Transverse colon (tissue), 4 donors: ENCODE results near the gene GPSM1. TPM values are rescaled to one million over a fixed set of nuclear protein-coding genes. Genes with fewer than 3 reads are reported as not detected.

Source experiments
- DNase-seq: peaks from one replicate; pipeline ENCODE4 v3.0.0-alpha.2; 2019
- H3K27ac ChIP-seq, 4 donors: fragments of 200-600 bp; sonication (generic); 2 replicates each; pipeline ENCODE4 v1.5.1; 2016 to 2018; ENCODE audit warnings: inconsistent platforms in 4 of 4
- H3K27me3 ChIP-seq: fragments of 200-600 bp; sonication (generic); 2 replicates; pipeline ENCODE4 v1.5.1; 2017; ENCODE audit warnings: inconsistent platforms
- H3K36me3 ChIP-seq, 4 donors: fragments of 200-600 bp; sonication (generic); 2 replicates each; pipeline ENCODE4 v1.5.1; 2017 to 2019; ENCODE audit warnings: inconsistent platforms in 4 of 4
- H3K4me1 ChIP-seq, 4 donors: fragments of 200-600 bp; sonication (generic); 2 replicates each; pipeline ENCODE4 v1.5.1; 2017 to 2020; ENCODE audit warnings: inconsistent platforms in 4 of 4
- H3K4me3 ChIP-seq, 4 donors: fragments of 200-600 bp; sonication (generic); 1 replicate in 1 of 4; 2 replicates in 3 of 4; pipeline versions ENCODE4 v1.5.1 to v1.6.1; 2017 to 2019; ENCODE audit warnings: inconsistent platforms in 4 of 4
- H3K9me3 ChIP-seq, 2 donors: fragments of 200-600 bp; sonication (generic); 2 replicates each; pipeline ENCODE4 v1.5.1; 2017 to 2019; ENCODE audit warnings: inconsistent platforms in 2 of 2
- EP300 ChIP-seq: sonication (generic); formaldehyde crosslinking; IDR thresholded peaks from one replicate; pipeline ENCODE4 v1.6.1; 2017; ENCODE audit warnings: antibody characterized with exemption, low read depth
- POLR2A ChIP-seq: fragments of 450-650 bp; IDR thresholded peaks from one replicate; pipeline ENCODE4 v1.6.1; 2016; ENCODE audit warnings: antibody characterized with exemption, mild to moderate bottlenecking, moderate library complexity
- POLR2AphosphoS5 ChIP-seq, 3 donors: sonication (generic); formaldehyde crosslinking; IDR thresholded peaks; one replicate each; pipeline ENCODE4 v1.6.1; 2016; ENCODE audit warnings: antibody characterized with exemption in 3 of 3
- WGBS, 2 donors: methylation state at CpG; one replicate each; pipeline ENCODE4 v1.1.5; 2018; ENCODE audit warnings: low coverage in 1 of 2; 5-methylcytosine and 5-hydroxymethylcytosine counted together
- in situ Hi-C, 4 donors: fragments of 200-750 bp; cut with MboI; loops; one replicate each; pipeline versions ENCODE4 v1.15.0 to v1.15.1; 2017; ENCODE audit warnings: low sequenced_read_pairs in 3 of 4, low pct_ligation_motif_present in 1 of 4, low pct_unique_long_range_greater_than_20kb in 1 of 4
- intact Hi-C: fragments of 100-400 bp; cut with DNase I; formaldehyde crosslinking; loops from one replicate; pipeline ENCODE4 v1.15.1; 2023; ENCODE audit warnings: low total_unique reads
- total RNA-seq, 4 donors: library from RNA; depleted of rRNA; stranded (reverse); fragments of >200 nt; gene quantifications; one replicate each; pipeline ENCODE4 v1.1.0, GENCODE V29; 2016
- TF ChIP-seq, protein P1 (sequence below), 5 experiments: fragments of 200-600 bp in 3 of 5; fragments of 450-650 bp in 2 of 5; sonication (generic) in 3 of 5; IDR thresholded peaks; 1 replicate in 2 of 5; 2 replicates in 3 of 5; pipeline ENCODE4 v1.5.1; 2016 to 2017; ENCODE audit warnings: antibody characterized with exemption in 5 of 5, inconsistent platforms in 3 of 5, mild to moderate bottlenecking in 2 of 5, moderate library complexity in 1 of 5

Gene GPSM1
- total RNA-seq, 4 donors from 2014 or later: 2.3 to 8.6 (median 7.0) TPM

DNA sequence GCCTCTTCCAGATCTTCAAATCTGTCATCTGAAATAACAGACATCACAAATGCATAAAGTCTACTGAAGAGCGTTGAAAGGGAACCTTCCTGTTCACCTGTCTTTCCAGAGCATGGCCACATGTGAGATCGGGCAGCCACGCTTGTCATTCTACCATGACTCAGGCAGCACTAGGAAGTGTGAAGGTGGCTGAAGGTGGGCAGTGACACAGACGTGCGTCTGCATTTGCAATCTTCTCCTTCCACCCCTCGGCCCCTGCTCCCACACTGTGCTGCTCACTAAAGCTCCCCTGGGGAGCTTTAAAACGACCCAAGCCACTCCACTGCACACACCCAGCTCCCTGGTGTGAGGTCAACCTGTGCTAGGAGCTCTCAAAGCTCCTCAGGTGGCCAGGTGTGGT, 80.6 kb downstream of the GPSM1 start:
- Histone ChIP-seq H3K36me3 (peaks cover 0 to 34% (median 6%) of the 10 kb centered on the region in 4 donors), H3K4me1 (peaks cover 20 to 26% (median 21%) of the 10 kb centered on the region in 4 donors), H3K9me3 (no peaks in the 10 kb centered on the region), H3K4me3 (no peak overlapping the region), H3K27ac (no peak overlapping the region), H3K27me3 (no peaks in the 10 kb centered on the region)
- TF ChIP-seq, protein P1, sequence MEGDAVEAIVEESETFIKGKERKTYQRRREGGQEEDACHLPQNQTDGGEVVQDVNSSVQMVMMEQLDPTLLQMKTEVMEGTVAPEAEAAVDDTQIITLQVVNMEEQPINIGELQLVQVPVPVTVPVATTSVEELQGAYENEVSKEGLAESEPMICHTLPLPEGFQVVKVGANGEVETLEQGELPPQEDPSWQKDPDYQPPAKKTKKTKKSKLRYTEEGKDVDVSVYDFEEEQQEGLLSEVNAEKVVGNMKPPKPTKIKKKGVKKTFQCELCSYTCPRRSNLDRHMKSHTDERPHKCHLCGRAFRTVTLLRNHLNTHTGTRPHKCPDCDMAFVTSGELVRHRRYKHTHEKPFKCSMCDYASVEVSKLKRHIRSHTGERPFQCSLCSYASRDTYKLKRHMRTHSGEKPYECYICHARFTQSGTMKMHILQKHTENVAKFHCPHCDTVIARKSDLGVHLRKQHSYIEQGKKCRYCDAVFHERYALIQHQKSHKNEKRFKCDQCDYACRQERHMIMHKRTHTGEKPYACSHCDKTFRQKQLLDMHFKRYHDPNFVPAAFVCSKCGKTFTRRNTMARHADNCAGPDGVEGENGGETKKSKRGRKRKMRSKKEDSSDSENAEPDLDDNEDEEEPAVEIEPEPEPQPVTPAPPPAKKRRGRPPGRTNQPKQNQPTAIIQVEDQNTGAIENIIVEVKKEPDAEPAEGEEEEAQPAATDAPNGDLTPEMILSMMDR (IDR thresholded peaks at IDR 0.05): no peak
- TF ChIP-seq POLR2A (no peak), POLR2AphosphoS5 (IDR thresholded peaks at IDR 0.05) (no peak), EP300 (no peak)
- intact Hi-C loops: loop anchor here (10.0 kb wide), 1 partner anchor 73 kb away; no protein-coding TSS in a partner anchor
- no peak for DNase-seq
- 80 to 85% methylated on average over 1 to 7 of the region's 7 CpGs for WGBS, 2 donors
- in situ Hi-C loops: no loop called here

Other genes starting within 250 kb of the GPSM1 start
- 10 to 100 TPM; 22.2 to 64.3 (median 26.5) TPM for gene NACC2, start 232.2 kb upstream of the GPSM1 start, total RNA-seq
- 100 to 1,000 TPM in 2 of 4 donors, 10 to 100 TPM in 2; 50.3 to 187 (median 86.6) TPM for gene TMEM250, start 208.7 kb upstream of the GPSM1 start, total RNA-seq
- not detected for gene LHX3, start 122.4 kb upstream of the GPSM1 start, total RNA-seq
- gene QSOX2, start 81.7 kb upstream of the GPSM1 start, total RNA-seq: 10 to 100 TPM in 1 of 4 donors, 1 to 10 TPM in 3; 3.7 to 18.1 (median 4.8) TPM
- 1 to 10 TPM in 1 of 4 donors, under 1 TPM in 2, not detected in 1; 0.40 to 1.1 (median 0.41) TPM for gene CCDC187, start 23.4 kb upstream of the GPSM1 start, total RNA-seq
- 10 to 100 TPM in 2 of 4 donors, 1 to 10 TPM in 2; 6.7 to 17.3 (median 10.4) TPM for gene DNLZ, start 36.2 kb downstream of the GPSM1 start, total RNA-seq
- 1 to 10 TPM; 1.1 to 5.6 (median 2.0) TPM for gene CARD9, start 46.1 kb downstream of the GPSM1 start, total RNA-seq
- 10 to 100 TPM in 2 of 4 donors, 1 to 10 TPM in 2; 6.0 to 14.5 (median 10.1) TPM for gene SNAPC4, start 72.6 kb downstream of the GPSM1 start, total RNA-seq
- gene ENTR1, start 83.1 kb downstream of the GPSM1 start, total RNA-seq: 10 to 100 TPM; 23.6 to 74.6 (median 40.9) TPM
- gene PMPCA, start 83.1 kb downstream of the GPSM1 start, total RNA-seq: 10 to 100 TPM; 24.3 to 61.3 (median 45.8) TPM
- 10 to 100 TPM; 12.5 to 57.5 (median 18.3) TPM for gene INPP5E, start 112.3 kb downstream of the GPSM1 start, total RNA-seq
- 10 to 100 TPM; 54.1 to 75.9 (median 65.8) TPM for gene SEC16A, start 155.5 kb downstream of the GPSM1 start, total RNA-seq
- gene NOTCH1, start 218.5 kb downstream of the GPSM1 start, total RNA-seq: 100 to 1,000 TPM in 2 of 4 donors, 10 to 100 TPM in 2; 48.2 to 154 (median 98.2) TPM